Stimulated activated CD4-positive, alpha-beta T cell treated with anti-CD3 and anti-CD28 coated beads, Interleukin-2, amount 100 ng/mL, for 24 hours (primary cell): ENCODE results near the gene IRS1.

Experiments
- DNase-seq, 2 donors: peaks; one replicate each; pipeline ENCODE4 v3.0.0-alpha.2; 2020

IRS1 gene

GRCh38 chr2:226683944-226684562, 115.6 kb downstream of the IRS1 start:
- no peak for DNase-seq

GRCh38 chr2:226683196-226683595, 116.4 kb downstream of the IRS1 start:
- no peak for DNase-seq
